SU-DHL-6 (cell line): Measurements from ENCODE around the gene SLC22A5.
A peak's percentile ranks its signal among the peaks of the same experiment; 100 is the strongest.

Experiments used
- H2AFZ ChIP-seq: fragments of 200-600 bp; sonication (generic); 2 replicates; pipeline ENCODE4 v1.6.1; 2014; ENCODE audit warnings: low read depth, mild to moderate bottlenecking, moderate library complexity, mixed read lengths, antibody characterized with exemption, low read length; ENCODE audit not compliant: severe bottlenecking
- H3F3A ChIP-seq: fragments of 200-600 bp; shearing (Covaris generic); 2 replicates; pipeline ENCODE4 v1.6.0; 2016; ENCODE audit warnings: antibody characterized with exemption, mild to moderate bottlenecking; ENCODE audit not compliant: insufficient read depth
- H3K27ac ChIP-seq: fragments of 200-600 bp; sonication (generic); 2 replicates; pipeline ENCODE4 v1.5.1; 2016; ENCODE audit warnings: low read depth, mild to moderate bottlenecking, low read length, moderate library complexity, mixed read lengths
- H3K27me3 ChIP-seq: fragments of 200-600 bp; sonication (generic), shearing (Covaris generic); 2 replicates; pipeline ENCODE4 v1.6.0; 2014; ENCODE audit warnings: mild to moderate bottlenecking, low read length
- H3K36me3 ChIP-seq: fragments of 200-600 bp; sonication (generic); 2 replicates; pipeline ENCODE4 v1.6.1; 2014; ENCODE audit warnings: mild to moderate bottlenecking, low read length, mixed read lengths
- H3K4me2 ChIP-seq: fragments of 300-600, 200-600 bp; shearing (Covaris generic), sonication (generic); 2 replicates; pipeline ENCODE4 v1.6.0; 2014; ENCODE audit warnings: low read length, low read depth, mild to moderate bottlenecking; ENCODE audit not compliant: poor library complexity, severe bottlenecking
- H3K4me3 ChIP-seq: fragments of 200-600 bp; sonication (generic); 2 replicates; pipeline ENCODE4 v1.5.1; 2014; ENCODE audit warnings: antibody characterized with exemption, low read length, mild to moderate bottlenecking, mixed read lengths; ENCODE audit not compliant: insufficient read depth, poor library complexity, severe bottlenecking
- H3K79me2 ChIP-seq: fragments of 200-600 bp; sonication (generic); 2 replicates; pipeline ENCODE4 v1.6.1; 2014; ENCODE audit warnings: mild to moderate bottlenecking, low read length, moderate library complexity; ENCODE audit not compliant: insufficient read depth
- H3K9ac ChIP-seq: fragments of 200-600 bp; sonication (generic); 2 replicates; pipeline ENCODE4 v1.7.0; 2014; ENCODE audit warnings: mild to moderate bottlenecking, low read length
- H3K9me2 ChIP-seq: fragments of 200-600 bp; sonication (generic); replicated peaks from 2 replicates; pipeline ENCODE4 v1.6.1; 2014; ENCODE audit warnings: low read length; ENCODE audit not compliant: insufficient read depth
- H3K9me3 ChIP-seq: fragments of 200-600 bp; sonication (generic); 2 replicates; pipeline ENCODE4 v1.6.1; 2014; ENCODE audit warnings: low read length, mixed read lengths; ENCODE audit not compliant: insufficient read depth
- H4K20me1 ChIP-seq: fragments of 200-600 bp; sonication (generic); 2 replicates; pipeline ENCODE4 v1.6.1; 2014; ENCODE audit warnings: low read depth, mild to moderate bottlenecking, antibody characterized with exemption, low read length, moderate library complexity, mixed read lengths
- CTCF ChIP-seq: fragments of 200-600 bp; sonication (generic); IDR thresholded peaks from one replicate; pipeline ENCODE4 v1.5.1; 2017; ENCODE audit warnings: antibody characterized with exemption, mild to moderate bottlenecking, low read length, moderate library complexity; ENCODE audit not compliant: insufficient read depth, poor library complexity, severe bottlenecking
- EZH2phosphoT487 ChIP-seq: fragments of 200-600 bp; sonication (generic), shearing (Covaris generic); conservative IDR thresholded peaks from 2 replicates; pipeline ENCODE4 v1.6.1; 2018; ENCODE audit warnings: mild to moderate bottlenecking, antibody characterized with exemption, low read length, moderate library complexity, mixed read lengths

Gene SLC22A5

GRCh38 chr5:132417889-132418485 lies 48.5 kb downstream of the SLC22A5 start:
- Histone ChIP-seq H3K9me2 (no peaks in the 10 kb centered on the region), H3K27me3 (no peaks in the 10 kb centered on the region), H3K79me2 (no peaks in the 10 kb centered on the region), H3K9me3 (no peaks in the 10 kb centered on the region), H3F3A (no peaks in the 10 kb centered on the region), H2AFZ (no peak overlapping the region), H3K27ac (no peak overlapping the region), H3K36me3 (no peaks in the 10 kb centered on the region), H4K20me1 (no peaks in the 10 kb centered on the region), H3K4me3 (no peak overlapping the region), H3K4me2 (no peak overlapping the region), H3K9ac (no peak overlapping the region)
- no peak for TF ChIP-seq EZH2phosphoT487
- no peak for TF ChIP-seq CTCF

DNA sequence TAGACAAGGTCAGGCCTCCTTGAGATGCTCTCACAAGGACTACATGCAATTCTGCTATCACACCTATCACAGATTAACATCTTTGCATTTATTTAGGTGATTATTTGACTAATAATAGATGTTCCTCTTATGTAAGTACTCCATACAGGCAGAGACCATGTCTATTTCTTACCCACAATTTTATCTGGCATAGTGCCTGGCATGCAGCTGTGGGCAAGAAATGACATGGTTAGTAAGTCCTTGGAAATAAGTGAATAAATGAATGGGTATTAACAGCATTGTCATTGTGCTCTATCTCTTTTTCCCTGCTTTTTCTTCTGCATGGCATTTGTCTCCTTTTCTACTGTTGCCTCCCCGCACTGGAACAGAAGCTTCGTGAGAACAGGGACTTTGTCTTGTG lies 49.4 kb downstream of the SLC22A5 start:
- Histone ChIP-seq H3K79me2 (no peaks in the 10 kb centered on the region), H4K20me1 (no peaks in the 10 kb centered on the region), H3F3A (no peaks in the 10 kb centered on the region), H3K9ac (no peak overlapping the region), H3K36me3 (no peaks in the 10 kb centered on the region), H3K9me2 (no peaks in the 10 kb centered on the region), H3K4me3 (no peak overlapping the region), H3K9me3 (no peaks in the 10 kb centered on the region), H2AFZ (no peak overlapping the region), H3K27me3 (no peaks in the 10 kb centered on the region), H3K4me2 (no peak overlapping the region), H3K27ac (no peak overlapping the region)
- TF ChIP-seq EZH2phosphoT487 (no peak), CTCF (no peak)

DNA sequence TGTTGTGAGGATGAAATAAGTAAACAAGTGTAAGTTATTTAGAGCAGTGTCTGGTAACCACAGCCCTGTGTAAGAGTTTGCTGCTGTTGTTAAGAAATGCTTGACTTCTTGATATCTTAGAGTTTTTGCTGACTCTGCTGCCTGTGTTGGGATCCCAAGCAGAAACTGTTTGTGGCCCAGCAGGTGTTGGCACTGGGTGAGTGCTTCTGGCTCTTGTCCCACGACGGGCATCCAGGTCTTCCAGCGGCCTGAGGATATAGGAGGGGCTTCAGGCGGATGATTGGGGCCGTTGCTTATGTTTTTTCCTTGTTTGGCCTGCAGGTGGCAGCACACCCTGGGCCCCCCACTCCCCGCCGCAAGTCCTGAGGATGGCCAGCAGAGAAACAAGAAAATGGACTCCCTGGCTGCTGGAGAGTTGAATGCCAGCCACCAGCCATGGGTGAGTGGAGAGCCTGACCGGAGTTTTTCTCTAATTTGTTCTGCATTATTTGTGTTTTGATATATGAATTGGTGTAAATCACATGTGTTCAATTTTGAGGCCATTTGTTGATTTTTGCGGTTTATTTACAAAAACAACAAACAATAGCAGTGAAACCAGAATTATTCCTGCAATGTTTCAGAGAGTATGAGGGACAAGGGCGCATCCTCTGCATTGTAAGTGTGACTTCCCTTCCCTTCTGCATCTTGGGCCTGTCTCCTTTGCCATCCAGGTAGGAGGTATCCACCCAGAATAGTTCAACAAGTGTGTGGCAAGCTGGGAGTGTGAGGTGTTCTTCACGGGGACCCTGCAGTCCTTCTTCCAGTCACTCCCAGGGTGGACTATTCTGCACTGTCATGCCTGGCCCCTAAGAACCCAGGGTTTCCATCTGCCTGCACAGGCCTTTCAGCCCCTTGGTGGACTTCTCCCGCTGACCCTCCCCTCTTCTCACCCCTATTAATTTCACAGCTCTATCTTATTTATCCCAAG lies 50.3 kb downstream of the SLC22A5 start:
- H3K4me2 ChIP-seq: no peak overlapping the region
- no peaks in the 10 kb centered on the region for H3K79me2 ChIP-seq
- no peaks in the 10 kb centered on the region for H3K36me3 ChIP-seq
- TF ChIP-seq CTCF (peak; percentile 79), EZH2phosphoT487 (no peak)
- H2AFZ ChIP-seq: no peak overlapping the region
- no peaks in the 10 kb centered on the region for H3K27me3 ChIP-seq
- H3K9me3 ChIP-seq: no peaks in the 10 kb centered on the region
- no peak overlapping the region for H3K27ac ChIP-seq
- H3K9me2 ChIP-seq: no peaks in the 10 kb centered on the region
- no peaks in the 10 kb centered on the region for H4K20me1 ChIP-seq
- no peaks in the 10 kb centered on the region for H3F3A ChIP-seq
- no peak overlapping the region for H3K9ac ChIP-seq
- H3K4me3 ChIP-seq: no peak overlapping the region
